Measurements from ENCODE around the gene NUP188.

NUP188 gene

GRCh38 chr9:128937310-128938165 lies 10.0 kb upstream of the NUP188 start:
- no peak for ATAC-seq

GRCh38 chr9:128940271-128940921 lies 7.1 kb upstream of the NUP188 start:
- TF ChIP-seq TOX (CRISPR knock-in tag; IDR thresholded peaks at IDR 0.05; ENCODE audit: borderline replicate concordance) (no peak), ZNF565 (CRISPR knock-in tag; conservative IDR thresholded peaks at IDR 0.05; ENCODE audit: low read depth) (no peak), CREB5 (CRISPR knock-in tag; IDR thresholded peaks at IDR 0.05; ENCODE audit: low read depth) (no peak), TCF4 (CRISPR knock-in tag; IDR thresholded peaks at IDR 0.05; ENCODE audit: borderline replicate concordance) (no peak)
- ATAC-seq, result peak; percentile 66

More at GRCh38 chr9:128937310-128938165, 10.0 kb upstream of the NUP188 start:
- TF ChIP-seq PATZ1 (CRISPR knock-in tag; IDR thresholded peaks at IDR 0.05; ENCODE audit: borderline replicate concordance) (no peak), OSR1 (CRISPR knock-in tag; IDR thresholded peaks at IDR 0.05) (no peak), TCF4 (CRISPR knock-in tag; IDR thresholded peaks at IDR 0.05; ENCODE audit: borderline replicate concordance) (no peak), ZNF565 (CRISPR knock-in tag; conservative IDR thresholded peaks at IDR 0.05; ENCODE audit: low read depth) (no peak), TOX (CRISPR knock-in tag; IDR thresholded peaks at IDR 0.05; ENCODE audit: borderline replicate concordance) (no peak)

GRCh38 chr9:128940946-128941755 lies 6.3 kb upstream of the NUP188 start:
- TF ChIP-seq CSDC2 (CRISPR knock-in tag; IDR thresholded peaks at IDR 0.05), result no peak
- TF ChIP-seq BACH2 (CRISPR knock-in tag; IDR thresholded peaks at IDR 0.05; ENCODE audit: borderline replicate concordance), result no peak
- TF ChIP-seq ZC3H10 (CRISPR knock-in tag; IDR thresholded peaks at IDR 0.05), result no peak
- TF ChIP-seq ZFP30 (CRISPR knock-in tag; IDR thresholded peaks at IDR 0.05), result no peak
- no peak for TF ChIP-seq CSRNP3 (CRISPR knock-in tag; IDR thresholded peaks at IDR 0.05)
- no peak for TF ChIP-seq ZFP3 (CRISPR knock-in tag; IDR thresholded peaks at IDR 0.05)
- TF ChIP-seq ZNF8 (CRISPR knock-in tag; IDR thresholded peaks at IDR 0.05), result no peak
- TF ChIP-seq ZNF565 (CRISPR knock-in tag; conservative IDR thresholded peaks at IDR 0.05; ENCODE audit: low read depth), result no peak
- no peak for TF ChIP-seq TOX (CRISPR knock-in tag; IDR thresholded peaks at IDR 0.05; ENCODE audit: borderline replicate concordance)
- no peak for TF ChIP-seq ISL1 (CRISPR knock-in tag; IDR thresholded peaks at IDR 0.05)
- TF ChIP-seq TSHZ2 (CRISPR knock-in tag; IDR thresholded peaks at IDR 0.05), result no peak
- ATAC-seq, result peak; percentile 12; the same call in 2 of the 3 replicates

All from SK-N-SH treated with all-trans-retinoic acid at 6 μM for 48 hours (cell line).